Measurements from ENCODE around the gene ADCY2.

- no peak for TF ChIP-seq CTCF (optimal IDR thresholded peaks at IDR 0.05 in 1 of 3, IDR thresholded peaks at IDR 0.05 in 1 of 3, conservative IDR thresholded peaks at IDR 0.05 in 1 of 3; ENCODE audit: extremely low read depth in 1 of 3, insufficient read depth in 2 of 3, low read length in 3 of 3)
- TF ChIP-seq EZH2 (IDR thresholded peaks at IDR 0.05; ENCODE audit: low read length): no peak
Measured at GRCh38 chr5:7565559-7565958, 169.6 kb downstream of the ADCY2 start.

All from keratinocyte (primary cell).